H9 (cell line): ENCODE data around the gene RPL14. TPM values are rescaled to one million over a fixed set of nuclear protein-coding genes. Genes with fewer than 3 reads are reported as not detected.

ENCODE experiments used
- DNase-seq: peaks from one replicate; pipeline ENCODE4 v3.0.0-alpha.2; 2017
- H2AFZ ChIP-seq: one replicate; pipeline ENCODE4 v1.6.1; 2013; ENCODE audit warnings: mild to moderate bottlenecking, low read length, control low read depth, moderate library complexity
- H2AK5ac ChIP-seq: 2 replicates; pipeline ENCODE4 v1.6.1; 2013; ENCODE audit warnings: low read length, control low read depth, mixed read lengths; ENCODE audit not compliant: insufficient read length
- H2BK120ac ChIP-seq: one replicate; pipeline ENCODE4 v1.6.1; 2013; ENCODE audit warnings: low read depth, mild to moderate bottlenecking, low read length, control low read depth, inconsistent platforms; ENCODE audit not compliant: poor library complexity, severe bottlenecking
- H2BK12ac ChIP-seq: 2 replicates; pipeline ENCODE4 v1.6.1; 2013; ENCODE audit warnings: low read length, control low read depth, mixed read lengths, low read depth; ENCODE audit not compliant: insufficient read length
- H2BK15ac ChIP-seq: 2 replicates; pipeline ENCODE4 v1.6.1; 2013; ENCODE audit warnings: low read depth, low read length, control low read depth
- H2BK20ac ChIP-seq: one replicate; pipeline ENCODE4 v1.6.1; 2013; ENCODE audit warnings: low read depth, mild to moderate bottlenecking, low read length, control low read depth, inconsistent platforms; ENCODE audit not compliant: poor library complexity, severe bottlenecking
- H2BK5ac ChIP-seq: 2 replicates; pipeline ENCODE4 v1.6.1; 2013; ENCODE audit warnings: low read length, control low read depth, mixed read lengths; ENCODE audit not compliant: insufficient read length
- H3K14ac ChIP-seq: 2 replicates; pipeline ENCODE4 v1.6.1; 2013; ENCODE audit warnings: low read length, control low read depth; ENCODE audit not compliant: insufficient read depth
- H3K18ac ChIP-seq: 2 replicates; pipeline ENCODE4 v1.6.1; 2013; ENCODE audit warnings: low read depth, mild to moderate bottlenecking, mixed read lengths, low read length, control low read depth; ENCODE audit not compliant: insufficient read length
- H3K23ac ChIP-seq: 2 replicates; pipeline ENCODE4 v1.6.1; 2013; ENCODE audit warnings: low read length, control low read depth, mixed read lengths, low read depth; ENCODE audit not compliant: insufficient read length
- H3K23me2 ChIP-seq: 2 replicates; pipeline ENCODE4 v1.6.1; 2013; ENCODE audit warnings: low read depth, mild to moderate bottlenecking, mixed read lengths, low read length, control low read depth; ENCODE audit not compliant: insufficient read length, poor library complexity, severe bottlenecking
- H3K27ac ChIP-seq: 2 replicates; pipeline ENCODE4 v1.5.1; 2013; ENCODE audit warnings: low read length, control low read depth, mixed read lengths, low read depth; ENCODE audit not compliant: insufficient read length
- H3K27me3 ChIP-seq: 2 replicates; pipeline ENCODE4 v1.6.1; 2013; ENCODE audit warnings: low read length, control low read depth, inconsistent platforms; ENCODE audit not compliant: insufficient read depth
- H3K4ac ChIP-seq: 2 replicates; pipeline ENCODE4 v1.6.1; 2013; ENCODE audit warnings: low read depth, mild to moderate bottlenecking, control low read depth, inconsistent platforms, low read length, moderate library complexity
- H3K4me1 ChIP-seq: 2 replicates; pipeline ENCODE4 v1.6.1; 2013; ENCODE audit warnings: low read length, control low read depth, inconsistent platforms; ENCODE audit not compliant: insufficient read depth
- H3K4me2 ChIP-seq: 2 replicates; pipeline ENCODE4 v1.6.1; 2013; ENCODE audit warnings: low read length, control low read depth, mixed read lengths; ENCODE audit not compliant: insufficient read length, insufficient read depth
- H3K56ac ChIP-seq: 2 replicates; pipeline ENCODE4 v1.6.1; 2013; ENCODE audit warnings: low read depth, mild to moderate bottlenecking, mixed read lengths, low read length, control low read depth; ENCODE audit not compliant: insufficient read length
- H3K79me1 ChIP-seq: 2 replicates; pipeline ENCODE4 v1.6.1; 2013; ENCODE audit warnings: low read depth, mild to moderate bottlenecking, moderate library complexity, low read length, control low read depth, inconsistent platforms; ENCODE audit not compliant: insufficient read depth, poor library complexity, severe bottlenecking
- H3K79me2 ChIP-seq: 2 replicates; pipeline ENCODE4 v1.6.1; 2013; ENCODE audit warnings: low read length, control low read depth, inconsistent platforms; ENCODE audit not compliant: insufficient read depth
- H3K9ac ChIP-seq: 2 replicates; pipeline ENCODE4 v1.6.1; 2013; ENCODE audit warnings: low read length, control low read depth, mixed read lengths; ENCODE audit not compliant: insufficient read length; ENCODE audit errors: extremely low read depth
- H3K9me3 ChIP-seq: one replicate; pipeline ENCODE4 v1.6.1; 2013; ENCODE audit warnings: low read depth, low read length, inconsistent platforms; ENCODE audit not compliant: control insufficient read depth
- H3T11ph ChIP-seq: one replicate; pipeline ENCODE4 v1.6.1; 2013; ENCODE audit warnings: mild to moderate bottlenecking, low read length, control low read depth, inconsistent platforms
- H4K20me1 ChIP-seq: one replicate; pipeline ENCODE4 v1.6.1; 2013; ENCODE audit not compliant: control insufficient read depth, insufficient read length, insufficient read depth
- H4K5ac ChIP-seq: 2 replicates; pipeline ENCODE4 v1.6.1; 2013; ENCODE audit warnings: low read depth, mild to moderate bottlenecking, mixed read lengths, low read length, control low read depth; ENCODE audit not compliant: insufficient read length
- H4K8ac ChIP-seq: replicated peaks from 2 replicates; pipeline ENCODE4 v1.6.1; 2013; ENCODE audit warnings: low read length, control low read depth, mixed read lengths, low read depth; ENCODE audit not compliant: insufficient read length
- H4K91ac ChIP-seq: 2 replicates; pipeline ENCODE4 v1.6.1; 2013; ENCODE audit warnings: low read depth, mild to moderate bottlenecking, moderate library complexity, mixed read lengths, low read length, control low read depth; ENCODE audit not compliant: insufficient read length
- H3K27ac Mint-ChIP-seq, 3 experiments: 2 replicates in 2 of 3; 3 replicates in 1 of 3; pipeline ENCODE4 v1.8.0; 2020 to 2021; ENCODE audit warnings: mixed read lengths in 3 of 3, mild to moderate bottlenecking in 1 of 3, moderate library complexity in 1 of 3
- H3K27me3 Mint-ChIP-seq: 2 replicates; pipeline ENCODE4 v1.8.0; 2021; ENCODE audit warnings: low read depth, mild to moderate bottlenecking, moderate library complexity, mixed read lengths
- H3K36me3 Mint-ChIP-seq, 3 experiments: 2 replicates in 2 of 3; 3 replicates in 1 of 3; pipeline ENCODE4 v1.8.0; 2020 to 2021; ENCODE audit warnings: low read depth in 3 of 3, mixed read lengths in 3 of 3; ENCODE audit not compliant: insufficient read depth in 1 of 3
- H3K4me1 Mint-ChIP-seq, 2 experiments: 2 replicates each; pipeline ENCODE4 v1.8.0; 2020; ENCODE audit warnings: mixed read lengths in 2 of 2
- H3K4me3 Mint-ChIP-seq, 2 experiments: 2 replicates in 1 of 2; 3 replicates in 1 of 2; pipeline ENCODE4 v1.8.0; 2020 to 2021; ENCODE audit warnings: mild to moderate bottlenecking in 2 of 2, mixed read lengths in 2 of 2, moderate library complexity in 1 of 2
- H3K9me3 Mint-ChIP-seq, 2 experiments: 2 replicates in 1 of 2; 3 replicates in 1 of 2; pipeline ENCODE4 v1.8.0; 2020; ENCODE audit warnings: mild to moderate bottlenecking in 2 of 2, mixed read lengths in 2 of 2, moderate library complexity in 1 of 2
- CTCF ChIP-seq: fragments of 200-600 bp; sonication (generic); conservative IDR thresholded peaks from 3 replicates; pipeline ENCODE4 v1.8.0; 2021; ENCODE audit warnings: antibody characterized with exemption, mild to moderate bottlenecking
- WGBS: extraction: QIAGEN DNeasy Blood & Tissue Kit; methylation state at CpG from one replicate; pipeline ENCODE4 v1.1.7; 2013; ENCODE audit warnings: missing lambda C conversion rate, low lambda C conversion rate, mixed read lengths; ENCODE audit not compliant: insufficient read length; ENCODE audit errors: extremely low coverage; 5-methylcytosine and 5-hydroxymethylcytosine counted together
- total RNA-seq: library from RNA; stranded (reverse); gene quantifications from 2 replicates; pipeline ENCODE4 v1.2.1, GENCODE V29; 2021

Gene RPL14
- total RNA-seq, 1 experiment from 2014 or later: 2,490 TPM

GRCh38 chr3:40518067-40518466 lies 60.9 kb downstream of the RPL14 start:
- H3K36me3 Mint-ChIP-seq: peaks cover 25 to 50% (median 50%) of the 10 kb centered on the region in 3 experiments
- no peak overlapping the region for H3K4me3 Mint-ChIP-seq
- H2BK5ac ChIP-seq: no peak overlapping the region
- H2AK5ac ChIP-seq: no peak overlapping the region
- TF ChIP-seq CTCF: no peak
- H2AFZ ChIP-seq: no peak overlapping the region
- no peak overlapping the region for H4K91ac ChIP-seq
- DNase-seq: no peak
- no peak overlapping the region for H3K56ac ChIP-seq
- H3K4me1 ChIP-seq: no peaks in the 10 kb centered on the region
- H3T11ph ChIP-seq: no peak overlapping the region
- H3K4me1 Mint-ChIP-seq: no peaks in the 10 kb centered on the region
- no peak overlapping the region for H3K9ac ChIP-seq
- H3K4me2 ChIP-seq: no peak overlapping the region
- H3K23me2 ChIP-seq: no peaks in the 10 kb centered on the region
- no peak overlapping the region for H3K18ac ChIP-seq
- H3K27me3 Mint-ChIP-seq: no peaks in the 10 kb centered on the region; the same call in 1 of the 2 replicates
- no peak overlapping the region for H4K5ac ChIP-seq
- H3K9me3 ChIP-seq: no peaks in the 10 kb centered on the region
- no peaks in the 10 kb centered on the region for H3K27me3 ChIP-seq
- no peak overlapping the region for H2BK15ac ChIP-seq
- H4K20me1 ChIP-seq: no peaks in the 10 kb centered on the region
- no peak overlapping the region for H3K27ac Mint-ChIP-seq
- no peak overlapping the region for H2BK12ac ChIP-seq
- no CpG with 5 or more reads among the region's 1 CpG for WGBS
- peaks cover 2 to 3% of the 10 kb centered on the region in 2 experiments; a peak in 3 of 5 replicates for H3K9me3 Mint-ChIP-seq
- no peak overlapping the region for H2BK120ac ChIP-seq
- H3K79me1 ChIP-seq: no peaks in the 10 kb centered on the region
- no peak overlapping the region for H3K4ac ChIP-seq
- no peak overlapping the region for H4K8ac ChIP-seq
- H3K14ac ChIP-seq: no peak overlapping the region
- no peak overlapping the region for H3K23ac ChIP-seq
- H2BK20ac ChIP-seq: no peak overlapping the region
- no peak overlapping the region for H3K27ac ChIP-seq
- no peaks in the 10 kb centered on the region for H3K79me2 ChIP-seq

Other genes starting within 250 kb of the RPL14 start
- gene EIF1B, start 147.6 kb upstream of the RPL14 start, total RNA-seq: 133 TPM in 2 replicates
- gene ENTPD3, start 70.2 kb upstream of the RPL14 start, total RNA-seq: 0.18 TPM in 1 of 2 replicates, not detected in the other
- gene ZNF619, start 19.8 kb downstream of the RPL14 start, total RNA-seq: 4.3 and 4.8 TPM in 2 replicates
- gene ZNF620, start 48.7 kb downstream of the RPL14 start, total RNA-seq: 27.1 and 27.5 TPM in 2 replicates
- gene ZNF621, start 67.6 kb downstream of the RPL14 start, total RNA-seq: 22.9 and 23.8 TPM in 2 replicates